ENCODE results near the gene FBXO31.
"Not testable (repeated sequence)": the region's sequence is repeated elsewhere in the genome, so short reads cannot be mapped to it uniquely, and the experiment has no call there.

FBXO31 gene

DNA sequence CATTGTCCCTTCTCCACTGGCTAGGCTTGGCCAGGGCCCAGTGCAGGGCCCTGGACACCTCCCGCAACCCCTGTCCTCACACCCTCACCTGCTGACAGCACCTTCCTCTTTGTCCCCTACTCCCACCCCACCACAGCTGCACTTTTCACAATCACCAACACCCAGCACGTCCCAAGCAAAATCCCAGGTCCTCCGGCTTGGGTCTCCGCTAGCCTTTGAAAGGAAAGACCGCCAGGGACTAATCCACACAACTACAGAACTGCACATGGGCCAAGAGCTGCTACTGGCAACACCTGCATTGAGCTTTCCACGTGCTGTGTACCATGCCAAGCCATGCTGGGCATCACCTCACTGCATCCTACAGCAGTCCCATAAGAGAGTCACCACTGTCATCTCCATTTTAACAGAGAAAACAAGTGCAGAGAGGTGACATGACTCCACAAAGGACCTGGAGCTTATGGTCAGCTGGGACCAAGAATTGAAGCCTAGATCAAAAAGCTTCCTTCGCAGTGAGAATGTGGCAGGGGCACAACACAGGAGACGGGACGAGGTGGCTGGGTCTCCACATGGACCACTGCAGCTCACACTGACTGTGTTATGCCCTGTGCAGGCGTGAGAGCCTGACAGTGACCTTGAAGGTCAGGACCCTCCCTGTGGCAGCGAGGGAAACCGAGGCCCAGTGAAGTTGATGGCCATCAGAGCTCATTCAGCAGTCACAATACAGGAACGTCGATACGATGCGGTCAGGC lies 22.5 kb downstream of the FBXO31 start:
- DNase-seq = no peak

DNA sequence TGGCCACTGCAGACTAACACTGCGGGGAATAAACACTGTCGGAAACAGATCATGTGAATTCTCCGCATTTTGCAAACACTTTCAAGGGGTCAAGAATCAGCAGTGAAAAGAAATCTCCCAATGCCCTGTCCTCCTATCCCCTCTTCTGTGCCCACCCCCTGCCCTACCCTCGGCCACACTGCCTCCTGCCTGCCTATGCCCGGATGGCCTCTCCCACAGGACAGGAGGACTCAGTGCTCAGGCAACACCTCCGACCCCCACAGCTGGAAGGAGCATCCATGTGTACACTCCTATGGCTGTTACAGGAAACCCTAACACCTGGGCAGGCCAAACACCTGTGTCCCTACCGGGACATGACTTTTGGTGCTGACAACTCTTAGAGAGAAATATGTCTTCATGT lies 24.5 kb downstream of the FBXO31 start:
- DNase-seq = no peak

DNA sequence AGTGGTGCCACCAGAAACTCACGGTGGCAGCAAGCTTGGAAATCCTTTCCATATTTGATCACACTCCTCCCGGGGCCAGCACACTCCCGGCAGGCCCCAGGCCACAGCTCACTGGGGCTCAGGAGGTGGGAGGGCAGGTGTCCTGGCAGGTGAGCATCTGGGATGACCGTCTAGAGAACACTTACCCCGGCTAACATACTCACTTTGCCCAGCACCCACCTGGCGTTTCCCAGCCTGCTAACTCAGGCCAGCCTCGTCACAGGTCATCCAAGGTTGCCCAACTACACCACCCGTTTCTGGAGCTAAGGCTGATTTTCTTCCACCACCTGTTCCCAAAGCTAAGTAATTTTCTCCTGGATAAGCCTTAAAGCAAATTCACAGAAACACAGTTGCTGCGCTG lies 24.9 kb downstream of the FBXO31 start:
- no peak for DNase-seq

DNA sequence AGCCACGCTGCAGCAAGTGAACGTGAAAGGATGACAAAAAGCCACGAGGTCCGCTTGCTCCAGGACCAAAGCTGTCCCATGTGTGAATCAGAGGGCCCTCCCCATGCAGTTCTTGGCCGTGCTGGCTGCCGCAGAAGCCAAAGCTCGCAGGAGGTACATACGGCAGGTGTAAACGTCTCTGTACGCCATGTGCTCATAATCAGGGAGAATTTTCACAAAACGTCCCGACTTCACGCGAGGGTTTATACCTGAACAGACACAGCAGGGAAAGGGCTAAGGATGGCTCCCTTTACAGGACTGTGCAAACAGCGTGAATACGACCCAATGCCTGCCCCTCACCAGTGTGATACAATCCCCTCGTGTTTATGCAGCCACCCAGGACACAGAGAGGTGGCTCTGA lies 25.3 kb downstream of the FBXO31 start:
- DNase-seq = no peak

DNA sequence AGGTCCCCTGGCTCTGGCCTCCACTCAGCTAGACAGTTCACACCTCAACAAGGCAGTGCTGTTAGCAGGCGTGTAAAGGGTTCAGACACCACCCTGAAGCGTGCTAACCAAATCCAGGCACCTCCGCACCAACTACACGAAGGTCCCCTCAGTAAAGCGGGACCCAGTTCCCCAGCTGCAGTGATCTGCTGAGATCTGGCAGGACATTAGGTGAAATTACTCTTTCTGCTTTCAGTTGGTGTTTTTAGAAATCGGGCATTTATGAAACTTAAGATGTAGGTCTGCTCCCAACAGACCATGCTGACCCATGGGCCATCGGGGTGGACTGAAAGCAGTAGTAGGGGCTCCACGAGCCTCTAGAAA lies 27.1 kb downstream of the FBXO31 start:
- no peak for DNase-seq

DNA sequence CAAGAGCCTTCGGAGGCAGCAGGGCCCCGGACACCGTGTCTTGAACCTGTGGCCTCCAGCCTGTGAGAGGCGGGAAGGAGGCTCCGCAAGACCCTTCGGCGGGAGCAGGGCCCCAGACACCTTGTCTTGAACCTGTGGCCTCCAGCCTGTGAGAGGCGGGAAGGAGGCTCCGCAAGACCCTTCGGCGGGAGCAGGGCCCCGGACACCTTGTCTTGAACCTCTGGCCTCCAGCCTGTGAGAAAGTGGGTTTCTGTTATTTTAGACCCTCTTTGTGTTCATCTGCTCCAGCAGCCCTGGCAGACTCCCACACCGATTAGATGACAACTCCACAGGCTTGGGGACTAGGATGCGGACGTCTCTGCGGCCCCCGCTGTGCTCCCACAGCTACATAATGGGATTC lies 30.0 kb downstream of the FBXO31 start:
- no peak for DNase-seq

DNA sequence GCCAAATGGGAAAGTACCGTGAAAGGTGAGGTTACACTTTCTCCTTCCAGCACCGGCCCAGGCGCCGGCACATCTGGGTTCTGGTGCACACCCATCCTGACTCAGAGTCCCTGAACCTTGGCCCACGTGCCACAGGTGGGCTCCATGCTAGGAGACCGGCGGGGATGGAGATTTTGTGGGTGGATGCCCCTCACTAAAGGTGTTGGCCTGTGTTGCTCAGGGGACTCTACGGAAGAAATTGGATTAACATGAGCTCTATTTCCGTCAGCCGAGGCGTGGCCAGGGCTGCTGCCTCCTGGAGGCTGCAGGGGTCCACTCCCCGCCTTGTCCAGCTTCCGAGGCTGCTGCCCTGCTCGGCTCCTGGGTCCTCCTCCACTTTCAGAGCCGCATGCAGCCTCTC lies 30.8 kb downstream of the FBXO31 start:
- DNase-seq = no peak

DNA sequence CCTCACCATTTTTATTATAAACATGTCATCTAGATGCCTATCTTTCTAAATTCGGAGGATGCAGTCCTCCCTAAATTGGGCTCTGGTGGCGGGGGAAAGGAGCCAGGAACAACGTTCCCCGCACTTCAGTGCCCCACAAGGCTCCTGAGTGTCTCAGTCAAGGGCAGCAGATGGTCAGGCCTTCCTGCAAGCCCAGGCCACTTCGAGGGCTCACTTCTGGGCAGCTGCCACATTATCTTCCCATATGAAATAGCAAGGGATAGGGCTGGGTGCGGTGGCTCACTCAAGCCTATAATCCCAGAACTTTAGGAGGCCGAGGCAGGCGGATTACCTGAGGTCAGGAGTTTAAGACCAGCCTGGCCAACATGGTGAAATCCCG lies 32.3 kb downstream of the FBXO31 start:
- no peak for DNase-seq

DNA sequence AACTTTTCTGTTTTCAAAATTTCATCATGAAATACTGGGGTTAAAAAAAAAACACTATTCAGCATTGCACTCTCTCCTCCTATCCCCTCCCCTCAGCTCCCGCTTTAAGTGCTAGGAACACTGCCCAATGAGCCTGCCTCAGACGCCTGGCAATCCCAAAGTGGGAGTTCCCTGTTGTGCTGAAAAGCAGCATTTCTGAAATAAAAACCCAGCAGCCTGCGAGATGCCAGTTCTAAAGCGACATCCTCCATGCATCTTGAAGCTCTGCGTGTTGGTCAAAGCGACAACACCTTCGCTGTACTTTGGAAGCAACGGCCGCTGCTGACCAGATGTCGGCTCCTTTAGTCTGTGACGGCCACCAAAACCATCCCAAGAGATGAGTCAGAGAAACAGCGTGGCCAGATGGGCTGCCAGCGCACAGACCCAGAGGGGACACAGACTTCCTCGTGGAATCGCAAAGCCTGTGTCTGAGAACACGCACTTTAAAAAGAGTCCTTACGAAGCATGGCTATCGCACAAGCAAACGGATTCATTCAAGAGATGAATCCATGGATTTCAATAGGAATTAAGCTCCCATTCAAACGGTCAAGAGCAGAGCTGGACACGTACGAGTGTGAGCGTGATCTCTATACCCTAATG lies 32.8 kb downstream of the FBXO31 start:
- DNase-seq = no peak

DNA sequence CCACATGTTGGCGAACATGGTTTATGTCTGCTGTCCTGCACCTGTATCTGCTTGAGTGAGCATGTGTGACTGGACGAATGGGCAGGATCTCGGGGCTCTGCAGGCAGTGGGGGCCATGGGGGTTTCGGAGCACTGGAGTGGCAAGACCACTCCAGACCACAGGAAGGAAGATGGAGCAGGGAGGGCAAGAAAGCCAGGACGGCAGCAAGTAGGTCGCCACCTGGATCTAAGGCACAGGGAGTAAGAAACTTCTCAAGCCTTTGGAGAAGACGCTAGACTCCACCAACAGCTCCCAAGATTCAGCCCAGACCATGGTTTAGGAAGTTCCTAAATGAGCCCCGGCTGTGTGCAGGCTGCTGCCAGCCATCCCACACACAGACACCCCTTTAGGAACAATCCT lies 33.5 kb downstream of the FBXO31 start:
- no peak for DNase-seq

DNA sequence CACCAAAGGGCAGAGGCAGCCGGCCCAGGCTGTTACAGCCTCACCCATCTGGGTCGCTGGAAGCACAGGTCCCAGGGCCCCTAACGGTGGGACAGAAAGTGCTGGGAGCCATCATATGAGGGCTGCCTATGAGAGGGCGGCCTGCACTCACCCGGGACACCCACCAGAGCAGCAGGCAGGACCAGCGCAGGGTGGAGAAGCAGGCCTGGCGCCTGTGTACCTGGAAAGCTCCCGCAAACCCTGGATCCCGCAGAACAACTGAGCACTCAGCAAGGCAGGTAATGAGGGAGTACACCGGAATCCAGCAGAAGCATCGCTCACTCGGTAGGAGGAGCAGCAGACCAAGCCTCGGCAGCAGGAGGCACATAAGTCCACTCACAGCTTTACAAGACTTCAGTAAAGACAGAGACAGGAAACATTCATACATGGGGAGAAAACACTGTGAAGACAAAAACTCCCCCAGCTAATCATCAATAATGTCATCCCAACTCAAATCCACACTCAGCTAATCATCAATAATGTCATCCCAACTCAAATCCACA lies 34.9 kb downstream of the FBXO31 start:
- no peak for DNase-seq

DNA sequence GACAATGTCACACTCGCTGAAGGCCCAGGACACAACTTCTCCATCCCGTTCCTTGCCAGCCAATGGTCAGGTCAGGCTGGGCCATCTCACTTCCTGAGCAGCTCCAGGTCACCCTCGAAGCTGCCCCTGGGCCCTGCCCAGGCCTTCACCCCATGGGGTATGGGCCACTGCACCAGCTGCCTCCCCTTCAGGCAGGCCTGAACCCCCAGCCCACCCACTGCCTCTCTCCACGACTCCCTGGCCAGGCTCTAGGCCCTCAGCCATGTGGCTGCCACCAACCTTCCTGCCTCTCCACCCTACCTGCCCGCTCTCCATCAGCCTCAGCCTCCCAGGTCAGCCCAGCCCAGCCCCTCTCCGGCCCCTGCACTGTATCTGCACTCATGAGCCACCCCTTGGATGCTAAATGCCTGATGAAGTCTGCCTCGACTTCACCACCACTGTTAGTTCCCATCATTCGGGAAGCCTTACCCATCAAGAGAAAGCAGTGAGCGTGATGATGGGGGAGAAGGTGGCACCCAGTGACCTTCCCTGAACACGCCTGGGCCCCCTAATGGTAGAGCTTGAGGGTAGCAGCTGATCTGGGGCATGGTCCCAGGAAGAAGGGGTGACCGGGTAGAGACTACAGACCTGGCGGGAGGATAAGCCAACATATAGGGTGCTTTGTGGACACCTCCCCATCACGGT lies 35.5 kb downstream of the FBXO31 start:
- no peak for DNase-seq

DNA sequence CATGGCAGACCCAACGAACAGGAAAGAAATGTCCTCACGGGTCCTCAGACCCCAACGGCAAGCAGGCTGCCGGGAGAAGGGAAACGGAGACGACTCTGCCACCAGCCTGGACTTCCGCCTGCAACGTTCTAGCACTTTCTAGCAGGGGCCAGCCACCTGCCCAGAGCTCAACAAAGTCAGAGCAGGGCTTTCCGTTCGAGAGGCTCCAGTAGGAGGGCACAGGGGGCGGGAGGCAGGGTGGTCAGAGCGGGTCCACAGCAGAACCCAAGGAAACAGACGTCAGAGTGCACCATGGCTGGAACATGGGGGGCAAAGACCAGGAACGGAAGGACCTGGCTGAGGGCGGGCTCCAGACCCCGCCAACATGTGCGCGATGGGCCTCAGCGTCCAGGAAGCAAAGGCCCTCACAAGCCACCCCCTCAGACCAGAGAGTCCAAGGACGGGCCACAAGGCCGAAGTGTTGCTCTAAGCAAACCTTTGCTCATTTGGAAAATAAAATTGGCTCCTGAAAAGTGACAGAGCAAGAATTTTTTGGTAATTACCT lies 37.0 kb downstream of the FBXO31 start:
- DNase-seq = no peak

DNA sequence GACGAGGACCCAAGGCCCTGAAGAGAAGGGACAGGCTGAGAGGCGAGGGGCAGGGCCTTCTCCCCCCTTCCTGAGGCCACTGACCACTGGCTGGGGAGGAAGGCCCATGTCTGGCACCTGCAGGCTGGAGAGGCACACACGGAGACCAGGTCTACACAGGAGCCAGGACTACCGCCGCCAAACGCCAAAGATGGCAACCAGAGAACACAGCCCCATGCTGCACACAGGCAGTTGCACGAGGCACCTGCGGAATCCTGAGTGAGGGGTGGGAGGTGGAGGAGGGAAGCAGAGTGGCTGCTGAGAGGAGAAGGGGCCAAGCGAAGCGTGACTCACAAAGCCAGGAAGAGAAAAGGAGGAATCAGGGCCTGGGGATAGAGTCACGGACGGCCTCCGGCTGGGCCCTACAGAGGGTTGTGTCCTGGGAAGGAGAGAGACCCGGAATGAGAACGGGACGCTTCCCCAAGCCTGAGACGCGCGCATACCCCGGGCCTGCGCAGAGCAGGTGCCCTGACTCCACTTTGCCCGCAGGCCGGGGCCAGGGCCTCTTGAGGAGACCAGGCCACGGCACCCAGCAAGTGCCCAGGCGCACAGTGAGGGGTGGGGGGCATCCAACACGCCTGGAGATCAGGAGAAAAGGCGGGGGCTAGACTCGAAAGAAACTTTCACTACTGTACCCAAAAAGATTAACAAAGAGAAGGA lies 37.7 kb downstream of the FBXO31 start:
- no peak for DNase-seq

DNA sequence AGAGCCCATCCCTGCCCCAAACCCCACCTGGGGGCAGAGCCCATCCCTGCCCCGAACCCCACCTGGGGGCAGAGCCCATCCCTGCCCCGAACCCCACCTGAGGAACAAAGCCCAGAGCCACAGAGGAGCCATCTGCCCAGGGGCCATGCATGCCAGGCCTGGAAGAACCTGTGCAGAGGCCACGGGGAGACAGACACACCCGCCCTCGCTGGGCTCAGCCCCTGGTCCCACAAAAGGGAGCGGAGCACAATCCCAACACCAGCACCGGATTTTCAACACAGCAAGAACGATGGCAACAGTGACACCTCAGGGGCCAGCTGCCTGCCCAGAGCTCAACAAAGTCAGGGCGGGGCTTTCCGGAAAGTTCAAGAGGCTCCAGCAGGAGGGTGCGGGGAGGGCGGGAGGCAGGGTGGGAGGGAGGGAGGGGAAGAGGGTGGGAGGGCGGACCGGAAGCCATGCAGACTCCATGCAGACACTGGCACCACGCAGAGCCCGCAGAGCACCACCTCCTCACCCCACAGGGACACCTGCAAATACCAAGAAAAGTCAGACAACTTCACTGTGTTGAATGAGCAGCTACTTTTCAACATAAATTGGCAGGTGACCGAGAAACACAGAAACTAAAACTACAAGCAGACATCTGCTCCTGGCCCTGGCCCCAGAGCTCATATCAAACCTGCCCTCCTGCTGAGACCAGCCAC lies 38.5 kb downstream of the FBXO31 start:
- no peak for DNase-seq

DNA sequence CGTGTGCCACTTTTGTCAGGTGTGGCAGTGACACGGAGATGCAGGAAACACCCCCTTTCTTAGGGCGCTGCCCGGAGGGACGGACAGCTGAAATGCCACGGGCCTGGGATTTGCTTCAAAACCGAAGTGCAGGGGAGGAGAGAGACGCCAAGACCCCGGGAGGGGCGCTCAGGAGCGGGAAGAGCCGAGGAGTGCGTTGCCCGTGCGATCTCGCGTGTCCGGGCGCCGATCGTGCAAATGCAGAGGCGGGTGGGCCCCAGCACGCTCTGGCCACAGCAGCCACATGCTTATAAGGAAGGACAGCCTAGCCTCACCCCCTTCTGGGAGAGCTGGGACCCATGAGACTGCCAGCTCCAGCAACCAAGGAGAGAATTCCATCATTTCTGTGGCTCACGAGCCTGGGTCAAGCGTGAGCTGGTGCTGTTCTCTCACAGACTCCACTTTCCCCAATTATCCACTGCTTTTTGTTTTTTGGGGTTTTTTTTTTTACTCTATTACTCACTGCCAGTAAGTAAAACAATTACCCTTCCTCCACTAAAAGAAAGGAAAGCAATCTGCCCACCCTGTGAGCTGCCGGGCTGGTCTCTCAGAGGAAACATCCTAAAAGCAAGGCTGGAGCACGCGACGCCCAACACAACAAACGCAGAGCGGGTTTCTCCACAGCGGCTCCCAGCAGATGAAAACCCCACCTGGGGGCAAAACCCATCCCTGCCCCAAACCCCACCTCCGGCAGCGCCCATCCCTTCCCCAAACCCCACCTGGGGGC lies 39.2 kb downstream of the FBXO31 start:
- no peak for DNase-seq

DNA sequence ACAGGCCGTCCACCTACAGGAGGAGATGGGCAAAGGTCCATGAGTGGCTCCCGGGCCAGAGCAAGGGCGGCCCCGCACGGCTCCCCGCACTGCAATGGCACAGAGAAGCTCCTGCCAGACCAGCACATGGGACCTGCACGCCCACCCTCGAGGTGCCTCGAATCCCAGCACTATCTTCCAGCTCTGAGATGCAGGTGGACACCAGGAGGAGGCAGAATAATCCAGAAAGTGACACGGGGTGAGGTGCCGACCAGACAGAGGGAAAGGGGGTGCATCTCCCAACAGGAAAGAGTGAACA lies 39.9 kb downstream of the FBXO31 start:
- DNase-seq = no peak

DNA sequence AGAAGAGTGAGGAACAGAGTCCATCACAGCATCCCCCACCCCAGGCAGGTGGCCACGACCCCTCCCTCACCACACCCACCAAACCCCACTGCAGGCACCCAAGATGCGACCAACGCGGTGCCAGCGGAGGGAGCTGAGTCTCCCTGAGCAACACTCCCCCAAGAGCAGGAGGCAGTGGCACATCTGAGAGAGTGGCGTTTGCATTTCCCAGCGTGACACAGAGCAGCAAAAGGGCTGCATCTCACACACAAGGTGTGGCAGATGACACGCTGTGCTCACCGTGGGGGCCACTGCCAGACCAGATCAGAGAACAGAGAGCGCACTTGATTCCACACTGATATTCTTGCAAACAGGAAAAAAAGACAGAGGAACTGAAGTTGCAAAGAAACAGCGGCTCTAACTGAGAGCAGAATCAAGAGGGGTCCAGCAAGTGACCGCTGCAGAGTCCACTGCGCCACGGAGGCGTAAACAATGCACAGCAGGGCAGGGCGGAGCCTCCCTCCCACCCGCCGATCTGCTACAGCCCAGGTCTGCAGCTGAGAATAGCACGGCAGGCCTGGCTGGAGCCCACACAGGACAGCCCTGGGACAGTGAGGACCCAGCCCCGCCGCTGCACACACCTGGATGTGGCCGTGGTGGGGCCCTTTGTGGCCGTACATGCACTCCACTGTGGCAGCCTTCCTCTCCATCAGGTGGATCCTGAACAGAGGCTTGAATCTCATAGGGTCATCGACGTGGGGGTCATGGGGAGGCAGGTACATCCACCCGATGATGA lies 40.4 kb downstream of the FBXO31 start:
- no peak for DNase-seq

DNA sequence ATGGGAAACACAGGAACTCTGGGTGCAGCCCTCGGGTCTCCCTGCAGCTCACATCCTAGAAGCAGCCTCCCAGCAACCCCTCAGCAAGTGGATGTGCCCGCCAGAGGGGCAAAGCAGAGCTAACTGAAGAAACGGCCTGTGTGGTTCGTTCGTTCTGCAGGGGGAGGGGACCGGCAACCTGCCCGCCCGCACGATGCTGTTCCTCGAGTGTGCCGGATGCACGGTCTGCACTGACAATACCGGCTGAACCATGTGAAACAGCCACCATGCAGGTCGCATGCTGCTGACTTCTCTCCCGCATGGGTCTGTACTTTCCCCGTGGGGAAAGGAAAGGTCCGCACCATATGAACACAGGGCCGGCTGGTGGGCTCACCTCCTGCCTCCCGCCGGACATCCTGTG lies 41.1 kb downstream of the FBXO31 start:
- DNase-seq = no peak

DNA sequence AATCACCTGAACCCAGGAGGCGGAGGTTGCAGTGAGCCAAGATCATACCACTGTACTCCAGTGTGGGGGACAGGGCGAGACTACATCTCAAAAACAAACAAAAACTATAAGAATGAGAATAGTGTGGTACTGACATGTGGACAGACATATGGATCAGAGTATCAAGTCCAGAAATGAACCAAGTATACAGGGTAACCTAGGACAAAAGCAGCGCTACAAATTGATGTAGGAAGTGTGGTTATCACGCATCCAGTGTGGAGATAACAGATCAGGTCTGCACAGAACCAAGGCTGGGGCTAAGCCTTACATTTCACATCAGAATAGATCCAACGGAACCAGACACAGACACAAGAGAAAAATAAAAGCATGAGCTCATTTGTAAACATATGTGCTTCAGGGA lies 43.4 kb downstream of the FBXO31 start:
- no peak for DNase-seq

DNA sequence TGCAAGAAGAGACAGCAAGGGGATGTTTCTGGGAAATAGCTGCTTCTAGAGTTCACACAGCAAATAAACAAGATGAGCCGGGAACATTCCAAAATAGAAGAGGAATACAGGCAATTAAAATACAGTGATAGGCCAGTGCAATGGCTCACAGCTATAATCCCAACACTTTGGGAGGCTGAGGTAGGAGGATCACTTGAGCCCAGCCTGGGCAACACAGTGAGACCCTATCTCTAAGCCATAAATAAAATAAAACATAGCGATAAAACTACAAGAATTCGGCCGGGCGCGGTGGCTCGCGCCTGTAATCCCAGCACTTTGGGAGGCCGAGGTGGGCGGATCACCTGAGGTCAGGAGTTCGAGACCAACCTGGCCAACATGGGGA lies 43.9 kb downstream of the FBXO31 start:
- not testable (repeated sequence) for DNase-seq
